ENCODE results near the gene TMEM143.

TMEM143 gene

DNA sequence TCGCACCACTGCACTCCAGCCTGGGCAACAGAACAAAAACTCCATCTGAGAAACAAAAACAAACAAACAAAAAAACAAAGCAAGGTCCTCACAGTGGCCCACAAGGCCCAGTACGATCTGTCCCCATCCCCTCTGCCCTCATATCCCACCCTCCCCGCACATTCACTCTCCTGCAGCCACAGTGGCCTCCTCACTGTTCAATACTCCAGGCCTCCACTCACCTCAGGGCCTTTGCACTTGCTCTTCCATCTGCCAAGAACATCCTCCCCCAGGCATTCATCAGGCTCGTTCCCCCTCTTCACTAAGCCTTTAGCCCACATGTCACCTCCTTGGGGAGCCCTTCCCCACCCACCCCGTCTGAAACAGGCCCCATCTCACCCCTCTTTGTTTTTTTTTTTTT lies 4.6 kb downstream of the TMEM143 start:
- DNase-seq (ENCODE audit: low read depth): no peak

DNA sequence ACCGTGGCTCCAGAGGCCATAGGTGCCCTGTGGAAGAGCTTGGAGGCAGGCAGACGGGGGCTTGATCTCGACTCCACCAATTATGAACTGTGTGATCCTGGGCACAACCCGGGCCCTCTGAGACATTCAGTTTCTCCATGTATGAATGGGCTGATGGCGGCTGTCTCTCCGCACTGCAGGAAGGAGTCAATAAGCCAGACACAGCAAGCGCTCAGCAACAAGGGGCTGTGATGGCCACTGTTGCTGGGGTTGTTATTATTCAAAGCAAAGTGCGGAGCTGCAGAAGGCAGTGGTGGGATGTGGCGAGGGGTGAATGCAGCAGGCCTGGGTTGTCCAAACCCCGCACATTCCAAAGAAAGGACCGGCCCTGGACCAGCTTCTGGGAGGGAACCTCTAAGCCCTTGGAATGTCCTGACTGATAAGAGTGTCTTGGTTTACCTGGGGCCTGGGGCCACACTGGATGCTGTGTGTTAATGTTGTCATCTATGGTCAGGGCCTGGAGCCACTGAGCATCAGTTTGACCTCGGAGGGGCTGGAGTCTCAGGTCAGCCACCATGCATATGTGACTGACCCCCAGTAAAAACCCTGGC lies 8.3 kb downstream of the TMEM143 start:
- no peak for DNase-seq (ENCODE audit: low read depth)

DNA sequence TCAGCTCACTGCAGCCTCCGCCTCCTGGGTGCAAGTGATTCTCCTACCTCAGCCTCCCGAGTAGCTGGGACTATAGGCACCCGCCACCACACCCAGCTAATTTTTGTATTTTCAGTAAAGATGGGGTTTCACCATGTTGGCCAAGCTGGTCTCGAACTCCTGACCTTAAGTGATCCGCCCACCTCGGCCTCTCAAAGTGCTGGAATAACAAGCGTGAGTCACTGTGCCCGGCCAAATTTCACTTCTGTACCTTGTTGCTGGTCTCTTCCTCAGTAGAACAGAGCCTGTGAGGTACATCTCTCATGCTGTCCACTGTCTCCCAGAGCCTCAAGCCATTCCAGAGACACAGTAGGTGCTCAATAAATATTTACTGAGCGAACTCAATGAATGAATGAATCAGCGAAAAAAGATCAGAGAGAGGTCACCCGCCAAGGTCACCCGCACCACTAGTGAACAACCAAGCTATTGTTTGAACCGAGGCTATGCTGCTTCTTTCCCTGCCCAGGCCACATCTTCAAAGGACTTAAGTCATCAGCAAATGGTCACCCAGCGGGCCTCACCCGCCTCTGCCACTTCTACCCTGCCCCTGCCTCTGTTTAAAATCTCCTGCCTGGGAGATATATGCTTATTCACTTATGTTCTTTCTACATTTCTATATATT lies 9.3 kb downstream of the TMEM143 start:
- no peak for DNase-seq (ENCODE audit: low read depth)

DNA sequence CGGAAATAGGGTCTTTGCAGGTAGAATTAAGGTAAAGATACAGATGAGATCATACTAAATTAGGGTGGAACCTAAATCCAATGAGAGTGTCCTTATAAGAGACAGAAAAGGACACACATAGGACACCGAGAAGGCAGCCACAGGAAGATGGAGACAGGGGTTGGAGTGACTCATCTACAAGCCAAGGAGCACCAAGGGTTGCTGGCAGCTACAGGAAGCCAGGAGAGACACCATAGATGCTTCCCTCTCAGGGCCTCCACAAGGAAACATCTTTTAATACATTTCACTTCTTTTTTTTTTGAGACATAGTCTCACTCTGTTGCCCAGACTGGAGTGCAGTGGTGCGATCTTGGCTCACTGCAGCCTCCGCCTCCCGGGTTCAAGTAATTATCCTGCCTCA lies 10.1 kb downstream of the TMEM143 start:
- peak; percentile 58 for DNase-seq (ENCODE audit: low read depth)

DNA sequence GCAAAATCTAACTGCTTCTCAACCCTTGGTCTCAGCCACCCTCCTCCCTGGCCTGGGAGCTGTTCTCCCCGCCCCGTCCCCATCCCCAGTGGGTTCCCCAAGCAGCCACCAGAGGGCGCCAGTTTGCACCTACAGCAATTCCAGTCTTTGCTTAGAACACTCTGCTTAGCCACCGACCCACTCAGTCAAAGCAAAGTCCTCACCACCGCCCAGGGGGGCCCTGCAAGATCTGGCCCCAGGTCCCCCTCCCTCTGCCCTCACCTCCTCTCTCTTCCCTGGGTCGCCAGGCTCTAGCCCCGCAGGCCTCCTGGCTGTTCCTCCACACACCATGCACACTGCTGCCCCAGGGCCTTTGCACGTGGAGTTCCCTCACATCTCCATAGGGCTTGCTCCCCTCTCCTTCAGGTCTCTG lies 12.4 kb downstream of the TMEM143 start:
- DNase-seq (ENCODE audit: low read depth): peak; percentile 60

DNA sequence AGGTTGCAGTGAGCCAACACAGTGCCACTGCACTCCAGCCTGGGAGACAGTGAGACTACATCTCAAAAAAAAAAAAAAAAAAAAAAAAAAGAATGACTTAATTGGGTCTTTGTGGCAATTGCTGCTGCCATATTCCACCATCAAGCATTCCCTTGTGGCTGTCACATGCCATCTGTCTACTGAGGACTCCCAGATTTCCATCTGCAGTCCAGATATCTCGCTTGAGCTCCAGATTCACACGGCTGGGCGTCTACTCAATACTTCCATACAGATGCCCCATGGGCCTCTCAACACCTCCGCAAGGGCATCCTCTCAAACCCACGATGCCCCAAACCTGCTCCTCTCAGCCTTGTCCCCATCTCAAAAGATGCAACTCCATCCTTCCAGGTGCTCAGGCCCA lies 12.9 kb downstream of the TMEM143 start:
- DNase-seq (ENCODE audit: low read depth): no peak

DNA sequence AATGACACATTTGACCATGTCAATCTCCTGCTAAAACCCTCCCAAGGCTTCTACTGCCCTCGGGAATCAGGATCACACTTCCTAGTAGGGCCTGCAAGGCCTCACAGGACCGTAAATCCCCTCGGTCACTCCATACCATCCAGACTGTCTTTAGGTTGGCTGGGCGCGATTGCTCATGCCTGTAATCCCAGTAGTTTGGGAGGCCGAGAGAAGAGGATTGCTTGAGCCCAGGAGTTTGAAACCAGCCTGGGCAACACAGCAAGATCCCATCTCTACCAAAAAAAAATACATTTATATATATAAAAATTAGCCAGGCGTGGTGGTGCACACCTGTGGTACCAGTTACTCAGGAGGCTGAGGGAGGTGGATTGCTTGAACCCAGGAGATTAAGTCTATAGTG lies 15.0 kb downstream of the TMEM143 start:
- DNase-seq (ENCODE audit: low read depth): no peak

DNA sequence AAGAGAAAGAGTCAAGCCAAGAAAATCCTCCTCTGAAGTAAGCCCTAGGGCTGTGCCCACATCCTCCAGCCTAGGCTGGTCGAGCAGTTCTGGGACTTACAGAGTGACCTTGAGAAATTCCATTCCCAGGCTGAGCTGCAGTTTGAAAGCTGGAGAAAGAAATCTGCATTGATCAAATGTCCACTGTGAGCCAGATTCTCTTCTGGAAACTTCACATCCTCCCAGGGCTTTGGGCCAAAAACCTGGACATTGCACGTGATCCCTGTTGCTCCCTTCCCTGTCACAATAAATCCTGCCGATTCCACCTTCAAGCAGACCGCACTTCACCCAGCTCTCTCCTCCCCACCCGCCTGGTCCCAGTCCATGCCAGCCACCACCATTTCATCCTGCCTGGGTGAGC lies 15.7 kb downstream of the TMEM143 start:
- peak; percentile 36 for DNase-seq (ENCODE audit: low read depth)

DNA sequence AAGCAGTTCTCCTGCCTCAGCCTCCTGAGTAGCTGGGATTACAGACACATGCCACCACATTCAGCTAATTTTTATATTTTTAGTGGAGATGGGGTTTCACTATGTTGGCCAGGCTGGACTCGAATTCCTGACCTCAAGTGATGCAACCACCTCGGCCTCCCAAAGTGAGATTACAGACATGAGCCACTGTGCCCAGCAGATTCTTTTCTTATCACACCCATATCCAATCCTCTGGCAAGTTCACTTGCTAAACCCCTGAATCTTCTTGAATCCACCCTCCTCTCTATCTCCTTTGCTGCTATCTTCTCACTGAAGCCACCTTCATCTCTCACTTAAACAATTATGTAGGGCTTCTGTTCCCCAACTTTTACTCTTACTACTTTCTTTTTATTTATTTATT lies 17.5 kb downstream of the TMEM143 start:
- no peak for DNase-seq (ENCODE audit: low read depth)

DNA sequence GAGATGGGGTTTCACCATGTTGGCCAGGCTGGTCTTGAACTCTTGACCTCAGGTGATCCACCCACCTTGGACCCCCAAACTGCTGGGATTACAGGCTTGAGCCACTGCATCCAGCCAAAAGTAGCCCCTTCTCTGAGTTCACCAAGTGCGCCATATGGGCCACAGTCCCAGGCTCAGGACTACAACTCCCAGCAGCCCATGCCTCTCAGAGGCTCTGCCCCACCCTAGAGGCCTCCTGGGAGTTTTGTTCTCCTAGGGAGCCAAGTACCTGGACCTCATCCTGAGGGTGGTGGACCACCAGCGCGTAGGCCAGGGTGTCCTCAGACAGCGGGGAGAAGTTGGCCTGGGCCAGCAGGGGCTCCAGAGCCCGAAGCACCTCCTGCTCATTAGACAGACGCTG lies 18.8 kb downstream of the TMEM143 start:
- DNase-seq (ENCODE audit: low read depth): no peak

DNA sequence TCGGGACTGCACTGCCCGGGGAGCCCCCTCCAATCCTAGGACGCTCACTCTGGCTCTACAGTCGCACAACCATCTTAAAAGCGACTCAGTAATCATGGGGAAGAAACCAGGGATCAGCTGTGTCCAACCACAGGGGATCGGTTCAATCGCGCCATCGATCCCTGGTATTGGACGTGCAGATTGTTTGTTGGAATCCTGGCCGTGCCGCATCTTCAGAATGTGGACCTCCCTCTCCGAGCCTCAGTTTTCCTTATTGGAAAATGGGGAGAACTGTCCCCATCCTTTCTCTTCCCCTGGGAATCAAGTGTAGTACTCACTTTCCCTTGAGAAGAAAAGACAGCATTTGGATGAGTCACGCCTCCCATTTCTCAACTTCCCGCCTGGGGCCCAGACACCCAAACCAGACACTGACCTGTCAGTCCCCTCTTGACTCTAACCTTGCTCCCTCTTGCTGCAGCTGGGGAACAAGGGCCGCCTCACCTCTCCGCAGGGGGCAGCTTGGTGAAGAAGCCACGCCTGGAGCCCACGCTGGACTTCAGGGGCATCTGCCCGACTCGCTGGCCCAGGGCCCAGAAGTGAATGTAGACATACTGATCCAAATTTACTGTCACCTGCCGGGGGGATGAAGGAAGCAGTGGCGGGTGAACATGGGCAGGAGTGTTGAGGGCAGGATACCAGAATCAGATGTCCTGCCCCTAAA lies 20.7 kb downstream of the TMEM143 start:
- peak; percentile 61 for DNase-seq (ENCODE audit: low read depth)

DNA sequence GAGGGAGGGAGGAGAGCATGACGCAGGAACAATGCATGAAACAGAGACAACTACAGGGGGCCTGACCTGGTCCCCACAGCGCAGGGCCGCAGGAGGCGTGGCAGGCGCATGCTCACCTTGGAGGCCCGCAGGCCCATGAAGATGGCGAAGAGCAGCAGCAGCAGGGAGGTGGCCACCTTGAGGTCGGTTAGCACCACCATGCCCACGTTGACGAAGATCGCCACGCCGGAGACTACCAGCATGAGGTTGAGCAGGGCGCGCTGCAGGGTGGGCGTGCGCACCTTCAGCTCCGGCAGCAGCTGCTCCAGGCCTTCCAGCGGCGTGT lies 21.4 kb downstream of the TMEM143 start:
- no peak for DNase-seq (ENCODE audit: low read depth)

DNA sequence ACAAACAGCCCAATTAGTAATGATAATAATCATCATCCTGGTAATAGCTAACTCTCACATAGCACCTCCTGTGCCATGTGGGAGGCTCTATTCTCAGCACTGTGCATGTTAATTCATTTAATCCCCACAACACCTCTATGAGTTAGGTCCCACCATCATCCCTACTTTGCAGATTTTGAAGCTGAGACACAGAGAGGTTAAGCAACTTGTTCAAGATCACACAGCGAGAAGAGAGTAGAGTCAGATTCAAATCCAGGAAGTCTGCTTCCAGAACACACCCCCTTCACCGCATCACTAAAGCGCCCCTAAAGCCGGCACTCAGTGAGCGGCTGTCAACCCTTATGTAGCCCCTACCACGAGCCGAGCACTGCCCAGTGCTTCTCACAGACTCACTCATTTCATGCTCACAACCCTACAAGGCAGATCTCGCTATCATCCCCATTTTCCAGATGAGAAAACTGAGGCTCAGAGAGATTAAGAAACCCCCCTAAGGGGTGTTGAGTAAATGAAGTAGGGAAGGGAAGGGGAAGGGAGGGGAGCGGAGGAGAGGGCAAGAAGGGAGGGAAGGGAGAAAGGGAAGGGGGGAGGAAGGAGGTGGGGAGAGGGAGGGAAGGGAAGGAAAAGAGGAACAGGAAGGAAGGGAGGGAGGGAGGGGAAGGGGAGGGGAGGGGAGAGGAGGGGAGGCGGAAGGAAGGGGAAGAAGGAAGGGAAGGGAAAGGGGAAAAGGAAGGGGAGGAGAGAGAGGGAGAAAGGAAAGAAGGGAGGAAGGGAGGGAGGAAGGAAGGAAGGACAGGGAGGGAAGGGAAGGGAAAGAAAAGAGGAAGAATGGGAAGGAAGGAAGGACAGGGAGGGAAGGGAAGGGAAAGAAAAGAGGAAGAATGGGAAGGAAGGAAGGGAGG lies 22.0 kb downstream of the TMEM143 start:
- no peak for DNase-seq (ENCODE audit: low read depth)

DNA sequence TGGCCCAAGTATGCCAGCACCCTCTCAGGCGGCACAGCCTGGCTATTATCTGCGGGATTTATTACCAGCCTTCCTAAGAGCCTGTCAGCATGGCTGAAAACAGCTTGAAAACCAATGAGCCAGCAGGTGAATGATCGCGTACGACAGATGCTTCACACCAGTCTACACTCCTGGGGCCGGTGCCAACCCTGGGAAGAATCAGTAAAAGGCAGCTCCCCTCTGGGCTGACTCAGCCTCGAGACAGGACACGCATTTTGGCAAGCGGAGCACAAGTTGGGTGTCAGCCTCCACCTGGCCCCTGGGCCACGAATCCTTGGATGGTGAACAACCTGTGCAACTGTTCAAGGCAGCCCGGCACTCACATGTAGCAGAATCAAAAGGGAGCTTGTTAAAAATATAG lies 22.7 kb downstream of the TMEM143 start:
- no peak for DNase-seq (ENCODE audit: low read depth)

DNA sequence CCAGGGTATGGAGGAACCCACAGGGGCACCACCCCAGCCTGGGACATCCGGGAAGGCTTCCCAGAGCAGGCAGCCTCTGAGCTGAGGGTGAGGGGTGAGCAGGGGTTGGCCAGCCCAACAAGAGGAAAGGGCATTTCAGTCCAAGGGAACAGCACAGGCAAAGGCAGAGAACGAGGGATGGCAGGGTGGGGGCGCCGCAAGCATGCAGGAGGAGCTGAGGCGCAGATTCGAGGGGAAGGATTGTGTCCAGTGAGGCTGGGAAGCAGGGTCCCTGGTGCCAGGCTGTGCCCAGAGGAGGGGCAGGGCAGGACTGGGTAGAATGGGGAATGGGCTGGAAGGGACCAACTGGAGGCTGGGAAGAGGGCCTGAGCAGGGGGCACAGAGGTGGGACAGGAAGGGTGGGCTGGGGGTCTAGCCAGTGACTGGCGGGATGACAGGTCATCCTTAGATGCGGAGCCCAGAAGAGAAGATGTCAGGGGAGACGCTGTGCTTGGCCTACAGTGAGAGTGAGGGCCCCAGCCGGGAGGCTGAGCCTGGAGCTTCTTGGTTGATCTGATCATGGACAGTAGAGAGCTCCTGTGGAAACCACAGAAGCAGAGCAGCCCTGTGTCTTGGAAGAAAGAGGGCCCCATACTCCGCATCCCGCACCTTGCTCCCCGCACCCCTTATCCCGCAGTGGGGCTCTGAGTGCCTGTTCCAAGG lies 24.8 kb downstream of the TMEM143 start:
- no peak for DNase-seq (ENCODE audit: low read depth)

DNA sequence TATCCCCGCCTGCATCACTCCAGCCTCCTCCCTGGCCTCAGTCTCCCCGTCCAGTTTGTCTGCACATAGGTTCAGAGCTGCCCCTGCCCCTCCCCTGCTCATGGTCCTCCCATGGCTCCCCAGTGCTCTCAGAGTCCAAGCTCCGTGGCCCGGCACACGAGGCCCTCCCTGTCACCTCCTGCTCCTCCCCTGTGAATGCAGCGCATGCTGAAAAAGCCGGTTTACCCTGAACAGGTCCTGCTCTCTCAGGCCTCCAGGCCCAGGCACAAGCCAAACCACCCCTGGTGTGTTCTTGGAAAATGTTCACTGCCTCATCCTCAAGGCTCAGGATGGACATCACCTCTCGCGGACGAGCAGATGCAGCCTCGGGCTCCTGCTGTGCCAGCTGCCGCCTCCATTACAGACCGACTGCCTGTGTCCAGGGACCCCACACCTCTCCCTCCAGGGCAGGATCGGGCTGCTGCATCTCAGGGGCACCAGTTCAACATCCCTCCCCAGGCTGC lies 25.4 kb downstream of the TMEM143 start:
- no peak for DNase-seq (ENCODE audit: low read depth)

DNA sequence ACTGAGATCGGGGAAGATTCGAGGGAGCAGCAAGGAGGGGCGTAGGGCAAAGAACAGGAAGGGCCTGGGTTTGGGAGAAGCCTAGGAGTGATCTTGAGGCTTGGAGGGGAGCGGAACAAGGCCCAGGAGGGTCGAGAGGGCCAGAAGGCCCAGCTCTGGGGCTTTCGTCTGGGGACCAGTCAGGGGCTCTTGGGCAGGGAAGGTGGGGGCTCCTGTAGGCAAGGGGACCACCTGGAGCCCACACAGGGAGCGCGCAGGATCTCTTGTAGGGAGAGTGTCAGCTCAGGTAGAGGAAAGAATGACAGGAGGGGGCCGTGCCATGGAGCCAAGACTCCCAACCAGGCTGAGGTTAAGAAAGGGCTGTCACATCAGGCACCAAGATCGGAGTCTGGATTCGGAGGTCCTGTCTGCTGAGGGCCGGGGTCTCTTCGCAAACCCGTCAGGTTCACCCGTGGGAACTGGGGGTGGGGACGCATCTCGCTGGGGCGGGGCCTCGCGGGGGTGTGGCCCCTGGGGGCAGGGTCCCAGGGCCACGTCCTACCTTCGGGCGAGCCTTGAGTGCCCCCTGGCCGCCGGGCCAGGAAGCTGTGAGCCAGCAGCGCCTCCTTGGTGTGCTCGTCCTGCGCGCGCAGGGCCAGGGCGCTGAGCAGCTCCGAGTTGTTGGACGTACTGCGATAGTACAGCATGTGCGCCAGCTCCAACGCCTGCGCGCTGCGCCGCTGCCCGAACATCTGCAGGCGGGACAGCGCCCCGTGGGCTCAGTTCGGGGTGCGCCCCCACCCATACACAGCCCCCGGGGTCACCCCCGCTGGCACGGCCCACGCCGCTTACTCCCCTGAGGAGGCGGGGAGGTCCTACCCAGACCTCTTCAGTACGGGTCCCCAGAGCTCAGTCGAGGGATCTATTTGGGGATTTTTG lies 30.0 kb downstream of the TMEM143 start:
- peak; percentile 92 for DNase-seq (ENCODE audit: low read depth)

DNA sequence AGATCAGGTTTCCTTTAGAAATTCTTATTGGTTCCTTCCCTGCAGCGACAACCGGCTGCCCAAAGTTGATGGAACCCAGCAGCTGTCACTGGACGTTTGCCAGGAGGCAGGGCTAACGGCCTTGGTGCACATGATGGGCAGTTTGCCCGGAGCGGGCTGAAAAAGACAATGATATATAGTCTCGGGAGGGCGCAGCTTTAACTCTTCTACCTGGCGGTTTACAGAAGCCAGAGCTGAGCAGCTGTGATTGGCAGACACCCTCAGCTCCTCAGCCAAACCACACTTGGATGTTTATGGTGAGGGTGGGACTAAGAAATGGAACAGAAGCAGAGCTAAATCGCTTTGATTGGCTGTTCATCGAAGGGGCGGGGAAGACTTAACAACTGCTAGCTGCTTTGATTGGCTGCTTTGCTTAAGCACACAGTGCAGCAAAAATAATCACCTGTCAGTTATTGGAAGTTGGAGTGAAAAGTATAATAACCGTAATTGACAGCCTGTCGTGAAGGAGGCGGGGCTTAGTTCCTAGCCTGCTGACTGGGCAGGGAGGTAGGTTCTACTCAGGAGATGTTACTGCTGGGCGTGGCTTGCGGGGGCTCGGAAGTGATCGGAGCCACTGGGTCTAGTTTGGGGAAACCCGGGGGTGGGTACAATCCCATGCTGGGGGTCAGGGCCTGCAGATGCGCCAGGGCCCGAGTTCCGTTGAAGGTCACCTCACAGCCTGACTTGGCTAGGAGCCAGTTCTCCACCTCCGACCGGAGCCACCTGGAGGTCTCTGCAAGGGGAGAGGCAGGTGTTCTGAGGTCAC lies 30.9 kb downstream of the TMEM143 start:
- peak; percentile 96 for DNase-seq (ENCODE audit: low read depth)

DNA sequence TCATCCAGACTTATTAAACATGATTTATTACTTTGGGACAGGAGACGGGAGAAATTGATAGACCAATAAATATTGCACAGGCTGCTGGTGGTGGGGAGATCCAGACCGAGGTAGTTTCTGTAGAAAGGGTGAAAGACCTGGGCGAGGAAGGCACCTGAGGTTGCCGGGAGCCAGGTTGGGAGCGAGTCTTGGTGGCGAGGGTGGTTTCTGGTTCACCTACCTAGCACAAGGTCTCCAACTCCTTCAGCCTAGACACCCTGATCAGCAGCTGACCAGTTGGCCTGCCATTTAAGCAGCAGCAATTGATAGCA lies 31.4 kb downstream of the TMEM143 start:
- no peak for DNase-seq (ENCODE audit: low read depth)

DNA sequence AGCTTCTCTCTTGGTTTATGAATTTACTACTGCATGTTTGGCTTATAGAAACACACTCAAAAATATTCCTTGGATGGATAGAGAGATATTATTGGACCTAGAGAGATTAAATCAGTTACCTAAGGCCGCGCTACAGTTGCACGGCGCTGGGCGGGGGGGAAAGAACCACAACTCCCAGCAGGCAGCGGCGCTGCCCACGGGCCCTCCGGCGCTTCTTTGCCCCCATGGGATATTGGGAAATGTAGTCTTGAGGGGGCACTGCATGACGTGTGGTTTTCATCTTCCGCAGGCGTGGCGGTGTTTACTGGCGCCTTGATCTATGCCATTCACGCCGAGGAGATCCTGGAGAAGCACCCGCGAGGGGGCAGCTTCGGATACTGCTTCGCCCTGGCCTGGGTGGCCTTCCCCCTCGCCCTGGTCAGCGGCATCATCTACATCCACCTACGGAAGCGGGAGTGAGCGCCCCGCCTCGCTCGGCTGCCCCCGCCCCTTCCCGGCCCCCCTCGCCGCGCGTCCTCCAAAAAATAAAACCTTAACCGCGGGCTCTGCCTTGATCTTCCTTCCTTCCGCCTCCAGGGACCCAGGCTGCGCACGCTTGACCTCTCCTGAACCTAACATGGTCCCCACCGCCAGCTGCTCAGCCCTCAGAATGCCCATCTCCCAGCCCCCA lies 33.6 kb downstream of the TMEM143 start:
- peak; percentile 44 for DNase-seq (ENCODE audit: low read depth)

All from EH (cell line).